ENCODE measurements around the gene SLC35F3.

- TF ChIP-seq MAX (IDR thresholded peaks at IDR 0.05) (no peak), REST (IDR thresholded peaks at IDR 0.05) (no peak), TAF1 (conservative IDR thresholded peaks at IDR 0.05) (no peak), RAD21 (IDR thresholded peaks at IDR 0.05) (no peak), CTCF (IDR thresholded peaks at IDR 0.05; ENCODE audit: low read depth, low read length, missing input control) (no peak), RXRA (IDR thresholded peaks at IDR 0.05) (no peak), SP1 (IDR thresholded peaks at IDR 0.05) (no peak), ZBTB33 (IDR thresholded peaks at IDR 0.05) (no peak), ATF3 (IDR thresholded peaks at IDR 0.05) (no peak), FOXA1 (IDR thresholded peaks at IDR 0.05) (no peak), JUND (IDR thresholded peaks at IDR 0.05) (no peak), YY1 (IDR thresholded peaks at IDR 0.05) (no peak), EGR1 (IDR thresholded peaks at IDR 0.05; ENCODE audit: low read depth in 2 of 2) (no peak)
Observed at GRCh38 chr1:234264832-234265231, 360.4 kb downstream of the SLC35F3 start.
